HUDEP-2 (cell line): ENCODE data around the gene PPP1R37.
"Not testable (repeated sequence)": the region's sequence is repeated elsewhere in the genome, so short reads cannot be mapped to it uniquely, and the experiment has no call there.

Experiments used
- DNase-seq, 76 experiments: peaks; one replicate each; lab custom pipeline; 2025; ENCODE audit not compliant: unreplicated experiment in 76 of 76; lab: John Stamatoyannopoulos, UW

Gene PPP1R37

DNA sequence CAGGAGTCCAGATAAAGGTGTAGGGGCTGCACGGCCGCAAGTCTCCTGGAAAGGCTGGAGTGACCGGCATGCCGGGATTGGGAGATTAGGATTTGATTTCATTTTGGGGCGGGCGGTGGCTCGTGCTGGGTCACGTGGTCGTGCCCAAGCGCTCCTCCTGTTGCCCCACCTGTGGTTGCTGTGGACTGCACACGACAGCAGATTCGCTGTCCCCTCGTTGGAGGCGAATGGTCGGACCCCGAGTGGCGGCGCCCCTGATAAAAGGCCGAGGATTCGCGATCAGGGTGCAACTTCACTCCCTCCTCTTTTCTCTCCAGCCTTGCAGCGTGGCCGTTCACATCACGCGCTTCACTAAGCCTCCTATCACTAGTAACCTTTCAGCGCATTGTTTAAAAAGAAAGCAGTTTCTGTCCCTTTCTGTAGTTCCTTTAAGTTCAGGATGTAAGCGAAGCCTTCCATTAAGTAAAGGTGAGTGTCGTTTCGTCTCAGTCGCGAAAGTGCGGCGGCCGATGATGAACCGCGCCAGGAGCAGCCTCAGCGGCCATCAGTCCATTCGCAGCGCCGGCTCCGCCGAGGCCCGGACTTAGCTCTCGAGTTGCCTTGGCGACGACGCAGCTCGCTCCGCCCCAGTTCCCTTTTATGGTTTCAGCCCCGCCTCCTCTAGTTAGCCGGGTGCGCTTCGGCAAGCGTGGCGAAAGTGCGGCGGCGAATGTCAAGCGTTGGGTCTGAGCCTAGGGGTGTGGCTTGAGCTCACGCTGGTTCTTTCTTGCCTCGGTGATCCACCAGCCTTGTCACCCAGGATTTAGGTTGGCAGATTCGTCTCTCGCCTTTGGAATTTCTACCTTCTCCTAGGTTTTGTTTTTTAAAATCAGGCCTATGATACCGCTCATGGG lies 1.7 kb upstream of the PPP1R37 start:
- peak; percentile 58 to 100 (median 98) for DNase-seq

DNA sequence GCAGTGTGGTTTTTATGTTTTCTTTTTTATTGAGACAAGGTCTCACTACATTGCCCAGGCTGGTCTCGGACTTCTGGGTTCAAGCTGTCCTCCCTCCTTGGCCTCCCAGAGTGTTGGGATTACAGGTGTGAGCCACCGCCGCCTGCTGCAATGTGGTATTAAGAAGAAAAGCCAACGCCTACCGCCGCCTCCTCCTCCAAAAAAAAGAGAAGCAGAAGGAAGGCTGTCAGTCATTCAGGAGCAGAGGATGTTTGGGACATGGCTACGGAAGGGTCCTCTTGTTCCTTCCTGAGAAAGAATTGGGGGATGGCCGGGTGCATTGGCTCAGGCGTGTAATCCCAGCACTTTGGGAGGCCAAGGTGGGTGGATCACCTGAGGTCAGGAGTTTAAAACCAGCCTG lies 1.2 kb downstream of the PPP1R37 start:
- DNase-seq, result no peak

DNA sequence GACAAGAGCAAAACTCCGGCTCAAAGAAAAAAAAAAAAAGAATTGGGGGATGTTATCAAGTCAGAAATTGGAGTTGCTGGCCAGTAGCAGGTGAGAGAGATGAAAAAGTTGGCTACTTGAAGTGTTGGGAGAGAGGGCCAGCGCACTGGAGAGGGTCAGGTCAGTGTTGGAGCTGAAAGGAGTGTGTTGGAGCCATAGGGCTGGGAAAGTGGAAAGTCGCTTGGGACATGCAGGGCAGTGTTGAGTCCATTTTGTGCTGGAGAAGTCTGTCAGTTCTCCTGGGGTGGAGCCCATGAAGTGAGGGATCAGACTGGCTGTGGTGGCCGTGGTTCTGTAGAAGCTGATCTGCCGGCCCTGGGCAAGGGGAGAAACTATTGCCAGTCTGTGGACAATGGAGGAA lies 1.7 kb downstream of the PPP1R37 start:
- no peak for DNase-seq

DNA sequence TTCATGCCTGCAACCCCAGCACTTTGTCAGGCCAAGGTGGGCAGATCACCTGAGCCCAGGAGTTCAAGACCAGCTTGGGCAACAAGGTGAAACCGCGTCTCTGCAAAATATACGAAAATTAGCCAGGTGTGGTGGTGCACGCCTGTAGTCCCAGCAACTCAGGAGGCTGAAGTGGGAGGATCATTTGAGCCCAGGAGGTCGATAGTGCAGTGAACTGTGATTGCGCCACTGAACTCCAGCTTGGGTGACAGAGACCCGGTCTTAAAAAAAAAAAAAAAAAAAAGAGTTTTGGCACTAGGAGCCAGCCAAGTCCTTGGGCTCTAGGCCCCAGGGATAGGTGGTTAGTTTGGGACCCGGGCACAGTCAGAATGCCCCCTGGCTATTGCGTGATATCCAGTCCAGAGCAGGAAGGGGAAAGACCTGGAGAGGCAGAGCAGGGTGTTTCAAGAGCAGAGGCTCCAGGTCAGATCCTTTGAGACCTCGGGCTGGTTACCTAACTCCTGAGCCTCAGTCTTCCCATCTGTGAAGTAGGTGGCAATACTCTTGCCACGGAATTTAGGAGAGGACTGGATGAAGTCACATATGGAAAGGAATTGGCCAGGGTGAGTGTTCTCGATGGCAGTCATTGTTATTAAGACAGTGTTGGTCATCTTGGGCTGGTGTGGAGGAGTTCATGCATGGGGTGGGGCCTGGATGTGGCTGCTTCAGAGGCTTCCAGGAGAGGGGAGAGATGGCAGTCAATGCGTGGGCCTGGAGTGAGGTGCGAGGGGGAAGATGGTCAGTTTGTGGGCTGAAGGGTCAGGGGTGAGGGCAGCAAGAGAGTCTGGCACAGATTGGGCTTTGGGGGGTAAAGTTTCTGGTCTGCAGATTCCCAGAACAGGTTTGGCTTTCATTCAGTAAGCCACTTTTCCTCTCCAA lies 2.8 kb downstream of the PPP1R37 start:
- DNase-seq, result peak in 2 of 76 experiments; percentile 5 to 16

DNA sequence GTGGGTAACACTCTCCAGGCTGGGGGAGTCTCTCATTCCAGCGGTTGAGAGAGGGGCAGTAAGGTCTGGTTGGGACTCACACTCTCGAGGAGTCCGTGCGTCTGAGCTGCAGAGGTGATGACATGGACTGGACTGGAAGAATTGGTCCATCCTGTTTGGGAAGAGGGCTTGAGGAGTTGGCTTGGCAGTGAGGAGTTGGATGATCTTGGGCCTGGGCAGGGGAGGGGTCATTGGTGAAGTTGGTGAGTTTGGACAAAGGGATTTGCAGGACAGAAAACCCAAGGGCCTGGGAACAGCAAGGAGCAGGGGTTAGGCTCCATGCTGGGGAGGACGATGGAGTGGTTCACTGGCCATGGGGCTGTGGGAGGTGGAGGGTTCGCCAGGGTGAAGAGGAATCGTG lies 3.7 kb downstream of the PPP1R37 start:
- no peak for DNase-seq

DNA sequence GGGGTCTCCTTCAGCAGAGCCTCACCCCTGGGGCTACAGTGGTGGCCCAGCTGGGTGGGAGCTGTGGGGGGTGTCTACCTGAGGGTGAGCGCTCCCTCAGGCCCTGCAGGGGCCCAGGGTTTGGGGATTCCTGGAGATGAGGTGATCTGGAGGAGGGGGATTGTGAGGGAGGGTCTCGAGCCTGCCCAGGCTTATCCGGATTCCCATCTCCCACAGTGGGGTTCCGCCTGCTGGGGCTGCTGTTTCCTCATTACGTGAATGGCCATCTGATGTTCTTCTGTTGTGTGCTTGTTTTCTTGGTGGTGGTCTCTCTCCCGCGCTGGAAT lies 4.4 kb downstream of the PPP1R37 start:
- no peak for DNase-seq

DNA sequence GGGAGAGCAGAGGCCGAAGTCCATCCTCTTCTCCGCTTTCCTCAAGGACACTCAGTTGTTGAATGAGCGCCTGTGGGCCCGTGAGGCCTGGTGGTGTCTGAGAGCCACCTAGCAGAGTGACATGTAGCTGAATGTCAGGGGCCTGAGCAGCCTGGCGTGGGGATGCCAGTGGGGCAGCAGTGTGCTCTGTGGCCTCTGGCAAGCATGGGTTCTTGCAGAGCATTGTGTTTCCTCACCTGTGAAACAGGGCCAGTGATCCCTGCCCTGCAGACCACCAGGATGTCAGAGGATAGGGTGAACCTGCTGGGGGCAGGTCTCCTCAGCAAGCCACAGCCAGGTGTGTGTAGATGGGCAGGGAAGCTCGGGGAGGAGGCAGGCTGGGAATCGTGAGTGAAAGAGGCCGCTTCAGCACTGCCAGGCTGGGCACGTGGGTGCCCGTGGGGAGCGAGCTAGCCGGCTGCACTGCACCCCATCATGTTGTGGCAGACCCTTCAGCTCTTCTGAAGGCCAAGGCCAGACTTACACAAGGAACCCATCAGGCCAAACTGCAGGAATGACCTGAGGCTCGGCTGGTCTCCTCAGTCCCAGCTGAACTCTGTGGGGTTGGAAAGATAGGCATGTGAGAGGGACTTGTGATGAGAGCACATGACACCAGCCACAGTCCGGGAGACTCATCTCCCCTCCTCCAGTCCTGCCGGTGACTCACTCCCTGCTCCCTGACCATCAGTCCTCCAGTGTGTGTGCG lies 5.0 kb downstream of the PPP1R37 start:
- DNase-seq, result peak in 66 of 76 experiments; percentile 11 to 85 (median 64)

DNA sequence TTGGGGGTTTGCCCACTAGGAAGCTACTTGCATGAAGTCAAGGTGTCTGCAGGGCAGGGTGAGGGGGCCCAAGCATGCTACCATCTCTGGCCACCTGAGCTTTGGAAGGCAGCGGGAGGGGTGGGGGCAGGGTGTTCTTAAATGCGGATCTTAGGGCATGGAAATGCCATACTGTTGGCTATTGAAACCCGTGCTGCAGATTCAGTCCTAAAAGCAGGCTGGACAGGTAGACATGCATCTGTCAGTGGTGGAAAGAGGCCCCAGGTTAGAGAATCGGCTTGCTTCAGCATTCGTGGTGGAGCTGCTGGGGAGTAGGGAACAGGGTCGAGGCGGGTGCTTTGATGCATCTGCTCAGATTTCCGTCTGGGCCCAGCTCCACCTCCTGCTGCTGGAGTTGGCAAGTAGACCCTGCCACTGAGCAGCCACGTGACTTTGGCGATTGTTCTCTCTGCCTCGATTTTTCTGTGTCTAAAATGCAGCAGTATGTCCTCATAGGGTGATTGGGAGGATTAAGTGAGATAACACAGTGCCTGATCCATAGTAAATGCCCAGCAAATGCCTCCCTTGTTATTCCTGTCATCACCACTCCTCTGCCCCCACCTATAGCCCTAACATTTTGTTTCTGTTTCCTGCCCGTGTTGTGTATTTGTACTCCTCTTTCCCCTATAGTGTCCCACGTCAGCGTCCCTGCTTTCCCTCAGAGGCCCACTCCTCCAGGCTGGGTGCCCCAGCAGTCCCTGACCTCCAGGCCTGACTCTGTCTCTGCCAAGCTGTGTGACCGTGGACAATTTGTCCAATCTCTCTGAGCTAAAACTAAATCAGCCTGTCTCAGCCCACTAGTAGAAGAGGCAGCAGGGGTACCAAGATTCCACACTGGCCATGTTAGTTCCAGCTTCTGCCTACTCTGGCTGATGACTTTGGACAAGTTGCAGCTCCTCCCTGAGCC lies 5.8 kb downstream of the PPP1R37 start:
- DNase-seq, result no peak

DNA sequence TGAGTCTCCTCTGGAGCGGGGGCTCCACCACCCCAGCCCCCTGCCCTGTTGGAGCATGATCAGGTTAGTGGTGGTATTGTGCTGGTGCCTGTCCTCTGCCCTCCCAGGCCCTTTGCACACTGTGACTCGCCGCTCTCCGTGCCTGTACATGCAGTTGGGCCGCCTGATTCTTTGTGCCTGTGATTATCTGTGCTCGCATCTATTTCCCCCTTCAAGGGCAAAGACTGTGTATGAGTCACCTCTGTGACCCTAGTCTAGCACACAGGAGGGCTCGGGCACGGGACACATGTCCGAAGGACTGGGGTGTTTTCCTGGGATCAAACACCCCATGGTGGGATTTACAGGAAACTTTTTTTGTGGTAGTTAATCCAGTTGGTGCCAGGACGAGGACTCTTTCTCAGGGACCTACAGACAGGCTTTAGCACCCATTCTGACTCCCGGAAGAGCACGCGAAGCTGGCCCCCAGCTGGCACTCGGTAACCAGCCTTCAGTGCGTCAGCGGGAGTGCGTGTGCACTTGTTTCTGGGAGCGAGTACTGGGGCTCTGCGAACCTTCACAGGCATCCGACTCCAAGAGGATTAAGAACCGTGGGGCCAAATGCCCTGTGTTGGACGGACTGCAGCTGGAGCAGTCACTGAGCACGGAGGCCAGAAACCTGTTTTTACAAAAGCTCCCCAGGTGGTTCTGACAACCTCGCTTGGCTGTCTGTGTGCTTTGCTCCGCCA lies 6.7 kb downstream of the PPP1R37 start:
- DNase-seq, result peak in 33 of 76 experiments; percentile 14 to 68 (median 34)

DNA sequence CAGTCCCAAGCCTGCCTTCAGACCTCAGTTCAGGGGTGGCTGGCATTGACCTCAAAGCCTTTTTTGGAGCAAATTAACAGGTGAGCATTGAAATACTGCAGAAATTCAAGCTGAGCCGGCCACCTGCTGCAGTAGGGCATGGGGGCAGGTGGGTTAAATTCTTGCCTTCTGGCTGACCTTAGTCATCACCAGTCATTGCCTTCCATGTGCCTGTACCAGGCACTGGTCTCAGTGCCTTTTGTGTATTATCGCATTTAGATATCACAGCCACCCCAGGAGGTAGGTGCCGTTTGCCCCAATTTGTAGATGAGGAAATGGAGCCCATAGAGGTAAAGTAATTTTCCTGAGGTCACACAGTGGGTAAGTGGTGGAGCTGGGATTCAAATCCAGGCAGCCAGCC lies 7.2 kb downstream of the PPP1R37 start:
- DNase-seq, result no peak

DNA sequence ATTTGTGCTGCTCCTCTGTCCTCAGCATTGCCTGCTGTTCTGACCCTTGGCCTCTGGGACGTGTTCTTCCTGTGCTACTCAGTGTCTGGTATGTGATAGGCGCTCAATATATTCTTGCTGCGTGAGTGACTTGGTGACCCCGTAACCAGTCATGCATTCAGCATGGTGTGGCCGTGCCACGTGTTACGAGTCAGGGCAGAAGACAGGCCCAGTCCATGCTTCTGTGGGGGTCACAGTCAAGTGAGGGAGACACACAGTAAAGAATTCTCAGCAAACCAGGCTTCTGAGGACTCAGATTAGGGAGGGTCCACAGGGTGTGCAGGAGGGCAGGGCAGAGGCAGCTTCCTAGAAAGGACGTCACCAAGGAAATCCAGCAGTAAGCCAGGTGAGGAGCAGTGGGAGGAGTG lies 7.9 kb downstream of the PPP1R37 start:
- DNase-seq, result no peak

DNA sequence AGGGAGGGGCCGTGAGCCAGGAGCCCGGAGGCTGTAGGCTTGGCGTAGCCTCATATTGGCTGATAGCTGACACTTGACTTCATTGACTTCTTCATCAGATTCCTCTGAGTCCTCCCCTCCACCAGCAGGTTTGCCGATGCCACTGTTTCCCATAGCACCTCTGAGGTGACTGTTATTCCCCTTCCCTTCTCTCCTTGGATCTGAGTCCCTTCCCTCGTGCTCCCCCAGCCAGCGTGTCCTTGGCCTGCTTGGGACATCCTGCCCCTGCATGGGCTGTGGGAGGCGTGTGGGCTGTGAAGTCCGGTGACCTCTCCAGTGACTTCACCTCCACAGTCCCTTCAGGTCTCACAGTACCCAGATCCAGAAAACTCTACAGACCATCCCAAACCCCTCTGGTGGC lies 8.8 kb downstream of the PPP1R37 start:
- DNase-seq, result no peak

DNA sequence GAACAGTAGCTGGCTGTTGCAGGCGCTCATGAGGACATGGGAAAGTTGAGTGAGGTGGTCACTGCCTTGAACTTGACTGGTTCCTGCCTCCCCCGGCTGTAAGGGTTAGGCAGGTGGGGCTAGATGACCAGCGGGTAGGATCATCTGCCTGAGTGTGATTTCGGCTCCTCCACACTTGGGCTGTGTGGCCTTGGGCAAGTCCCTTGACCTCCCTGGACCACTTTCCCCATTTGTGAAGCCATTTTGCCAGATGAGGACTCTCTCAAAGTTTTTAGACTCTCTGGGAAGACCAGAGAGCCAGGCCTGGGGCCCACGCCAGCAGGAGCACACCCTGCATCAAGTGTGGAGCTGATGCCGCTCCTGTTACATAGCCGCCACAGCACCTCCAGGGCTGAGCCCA lies 9.5 kb downstream of the PPP1R37 start:
- no peak for DNase-seq

DNA sequence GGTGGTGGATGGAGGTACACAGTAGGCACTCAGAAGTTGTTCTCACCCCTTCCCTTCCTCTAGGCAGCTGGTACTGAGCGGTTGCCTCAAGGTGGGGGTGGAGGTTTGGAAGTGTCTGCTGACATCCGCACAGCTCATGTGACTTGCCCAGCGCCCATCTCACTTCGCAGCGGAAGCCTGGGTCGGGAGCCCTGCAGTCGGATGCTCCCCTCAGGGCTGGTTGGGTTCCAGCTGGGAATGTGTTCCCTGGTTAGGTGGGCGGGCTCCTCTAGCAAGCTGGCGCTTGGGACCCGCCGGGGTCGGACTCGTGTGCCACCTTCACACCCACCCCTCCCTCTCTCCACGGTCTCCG lies 10.2 kb downstream of the PPP1R37 start:
- no peak for DNase-seq

DNA sequence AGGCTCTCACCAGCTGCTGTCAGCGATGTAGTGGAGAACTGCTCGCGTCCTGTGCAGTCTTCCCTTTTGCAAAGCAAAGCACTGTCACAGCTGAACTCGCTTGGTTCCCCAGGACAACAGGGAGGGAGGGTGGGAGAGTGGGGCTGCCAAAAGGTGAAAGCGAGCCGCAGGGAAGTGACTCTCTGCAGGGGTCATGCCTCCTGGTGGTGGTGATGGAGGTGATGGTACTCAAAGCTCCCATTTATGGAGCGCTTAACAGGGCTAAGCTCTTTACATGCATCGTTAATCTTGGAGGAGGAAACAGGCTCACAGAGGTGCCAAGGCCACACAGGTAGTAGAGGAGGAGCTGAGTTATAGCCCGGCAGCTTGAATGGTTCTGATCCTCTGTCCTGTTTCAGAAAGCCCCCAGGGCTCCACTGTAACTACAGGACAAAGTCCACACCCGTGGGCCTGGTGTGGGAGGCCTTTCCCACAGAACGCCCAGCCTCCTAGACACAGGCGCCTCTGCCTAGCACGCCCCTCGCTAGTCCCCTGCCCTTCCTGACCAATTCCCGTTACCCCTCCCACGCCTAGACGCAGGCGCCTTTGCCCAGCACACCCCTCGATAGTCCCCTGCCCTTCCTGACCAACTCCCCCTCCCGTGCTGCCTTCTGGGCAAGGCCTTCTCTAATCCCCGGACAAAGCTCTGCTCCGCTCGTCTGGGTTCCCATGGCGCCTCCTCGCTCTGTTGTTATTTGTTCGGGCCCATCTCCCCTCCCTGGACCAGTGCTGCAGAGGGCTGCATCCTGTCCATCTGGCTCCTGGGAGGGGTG lies 10.7 kb downstream of the PPP1R37 start:
- no peak for DNase-seq

DNA sequence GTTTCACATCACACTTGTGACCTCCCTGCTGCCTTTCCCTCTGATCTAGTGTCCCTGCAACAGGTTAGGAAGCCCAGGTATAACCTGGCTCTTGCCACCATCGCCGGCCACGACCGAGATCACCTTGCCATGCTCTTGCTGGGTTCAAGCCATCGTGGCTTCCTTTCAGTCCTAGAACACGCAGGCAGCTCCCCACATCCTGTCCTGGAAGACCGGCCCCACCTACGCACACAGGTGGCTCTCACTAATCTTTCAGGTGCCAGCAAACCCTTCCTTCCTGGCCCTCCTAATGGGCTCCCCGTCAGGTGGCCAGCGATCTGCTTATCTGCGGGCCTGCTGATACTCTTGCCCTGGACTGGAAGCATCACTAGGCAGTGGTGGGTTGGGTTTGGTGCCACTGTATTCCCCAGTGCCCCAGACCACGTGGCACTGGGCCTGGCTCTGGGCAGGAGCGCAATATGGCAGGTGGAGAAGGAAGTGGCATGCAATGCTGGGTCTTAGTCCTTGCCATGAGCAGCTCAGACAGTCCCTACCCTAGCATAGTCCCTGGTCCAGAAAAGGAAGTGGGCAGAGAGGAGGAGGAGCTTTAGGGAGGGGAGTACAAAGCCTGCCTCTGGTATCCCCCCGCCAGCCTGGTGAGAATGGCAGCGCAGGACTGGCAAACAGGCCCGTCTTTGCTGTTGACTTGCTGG lies 11.8 kb downstream of the PPP1R37 start:
- no peak for DNase-seq

DNA sequence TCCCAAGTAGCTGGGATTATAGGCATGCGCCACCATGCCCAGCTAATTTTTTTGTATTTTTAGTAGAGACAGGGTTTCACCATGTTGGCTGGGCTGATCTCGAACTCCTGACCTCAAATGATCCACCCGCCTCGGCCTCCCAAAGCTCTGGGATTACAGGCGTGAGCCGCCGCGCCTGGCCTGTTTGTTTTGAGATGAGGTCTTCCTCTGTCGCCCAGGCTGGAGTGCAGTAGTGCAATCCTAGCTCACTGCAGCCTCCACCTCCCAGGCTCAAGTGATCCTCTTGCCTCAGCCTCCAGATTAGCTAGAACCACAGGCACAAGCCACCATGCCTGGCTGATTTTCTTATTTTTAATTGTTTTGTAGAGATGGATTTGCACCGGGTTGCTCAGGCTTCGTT lies 13.4 kb downstream of the PPP1R37 start:
- DNase-seq, result not testable (repeated sequence)

DNA sequence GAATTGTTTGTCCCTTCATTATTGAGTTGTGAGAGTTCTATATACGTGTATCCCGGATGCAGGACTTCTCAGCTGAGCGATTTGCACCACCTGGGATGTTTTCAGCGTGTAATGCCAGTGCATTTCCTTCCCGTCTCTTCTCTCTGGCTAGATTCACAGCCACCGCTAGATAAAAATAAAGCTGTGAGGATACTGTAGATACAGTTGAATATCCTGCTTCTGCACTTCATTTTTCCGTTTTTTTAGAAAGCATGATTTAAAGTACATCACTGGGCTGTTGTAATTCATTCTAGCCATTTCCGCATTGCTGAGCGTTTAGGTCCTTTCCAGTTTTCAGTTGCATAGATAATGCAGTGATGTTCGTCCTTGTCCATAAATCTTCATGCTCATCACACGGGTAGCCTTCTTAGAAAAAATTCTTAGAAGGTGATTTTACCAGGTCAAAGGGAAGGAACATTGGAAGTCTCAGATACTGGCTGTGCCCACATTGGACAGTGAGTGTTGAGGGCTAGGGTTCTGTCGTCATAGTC lies 14.7 kb downstream of the PPP1R37 start:
- no peak for DNase-seq
